Keratinocyte (primary cell): Measurements from ENCODE around the gene GFOD2. TPM values are rescaled to one million over a fixed set of nuclear protein-coding genes. Genes with fewer than 3 reads are reported as not detected.

Experiments used
- DNase-seq: peaks from one replicate; pipeline ENCODE4 v3.0.0-alpha.2; 2011; ENCODE audit warnings: low read depth, missing footprints, low spot score
- FAIRE-seq: peaks from 2 replicates; lab custom pipeline; 2011; peaks lifted over from hg19 to GRCh38; lab: Jason Lieb, UNC
- H2AFZ ChIP-seq: 2 replicates; pipeline ENCODE4 v1.6.0; 2012; ENCODE audit warnings: low read length, control low read depth, inconsistent platforms; ENCODE audit not compliant: control insufficient read depth
- H3K27ac ChIP-seq: 2 replicates; pipeline ENCODE4 v1.5.1; 2011; ENCODE audit warnings: low read length; ENCODE audit not compliant: control insufficient read depth, insufficient read depth
- H3K27me3 ChIP-seq: 3 replicates; pipeline ENCODE4 v1.6.0; 2011; ENCODE audit warnings: low read length; ENCODE audit not compliant: control insufficient read depth, insufficient read depth; ENCODE audit errors: extremely low read depth
- H3K36me3 ChIP-seq, 2 experiments: 2 replicates in 1 of 2; 3 replicates in 1 of 2; pipeline ENCODE4 v1.5.1; 2011; ENCODE audit warnings: low read length in 2 of 2, mild to moderate bottlenecking in 1 of 2; ENCODE audit not compliant: control insufficient read depth in 2 of 2, insufficient read depth in 2 of 2; ENCODE audit errors: extremely low read depth in 1 of 2
- H3K4me1 ChIP-seq: 3 replicates; pipeline ENCODE4 v1.5.1; 2011; ENCODE audit warnings: low read length; ENCODE audit not compliant: control insufficient read depth, insufficient read depth; ENCODE audit errors: extremely low read depth
- H3K4me2 ChIP-seq: 3 replicates; pipeline ENCODE4 v1.6.0; 2011; ENCODE audit warnings: low read depth, low read length; ENCODE audit not compliant: control insufficient read depth, insufficient read depth; ENCODE audit errors: extremely low read depth
- H3K4me3 ChIP-seq, 3 experiments: fragments of 200-600 bp in 1 of 3; sonication (generic) in 1 of 3; 2 replicates in 2 of 3; 3 replicates in 1 of 3; pipeline ENCODE4 v1.5.1; 2011 to 2016; ENCODE audit warnings: low read length in 3 of 3, mild to moderate bottlenecking in 3 of 3, control low read depth in 2 of 3, inconsistent platforms in 1 of 3, low read depth in 1 of 3, mixed read lengths in 1 of 3, mixed run types in 1 of 3, moderate library complexity in 1 of 3; ENCODE audit not compliant: control insufficient read depth in 2 of 3, insufficient read depth in 2 of 3; ENCODE audit errors: extremely low read depth in 1 of 3
- H3K79me2 ChIP-seq: 2 replicates; pipeline ENCODE4 v1.6.0; 2012; ENCODE audit warnings: low read length; ENCODE audit not compliant: control insufficient read depth, insufficient read depth
- H3K9ac ChIP-seq: 3 replicates; pipeline ENCODE4 v1.6.0; 2011; ENCODE audit warnings: low read length; ENCODE audit not compliant: control insufficient read depth, insufficient read depth; ENCODE audit errors: extremely low read depth
- H3K9me1 ChIP-seq: 3 replicates; pipeline ENCODE4 v1.6.0; 2011; ENCODE audit warnings: low read length; ENCODE audit not compliant: control insufficient read depth, insufficient read depth; ENCODE audit errors: extremely low read depth
- H3K9me3 ChIP-seq: 2 replicates; pipeline ENCODE4 v1.5.1; 2012; ENCODE audit warnings: low read depth, low read length; ENCODE audit not compliant: control insufficient read depth
- H4K20me1 ChIP-seq: 3 replicates; pipeline ENCODE4 v1.6.0; 2011; ENCODE audit warnings: low read length; ENCODE audit not compliant: control insufficient read depth, insufficient read depth; ENCODE audit errors: extremely low read depth
- EZH2 ChIP-seq: IDR thresholded peaks from one replicate; pipeline ENCODE4 v1.6.1; 2012; ENCODE audit warnings: inconsistent platforms, mild to moderate bottlenecking, low read length, moderate library complexity
- dilution Hi-C: fragments of 300-500 bp; cut with MboI; formaldehyde crosslinking; loops from one replicate; pipeline ENCODE4 v1.7.0; 2020; ENCODE audit warnings: low sequenced_read_pairs; ENCODE audit not compliant: extremely low pct_ligation_motif_present
- polyA plus RNA-seq, 5 experiments: library from polyadenylated mRNA; depleted of rRNA in 3 of 5; stranded (reverse) in 3 of 5; stranded (forward) in 1 of 5; unstranded in 1 of 5; fragments of >200 nt; gene quantifications; 1 replicate in 1 of 5; 2 replicates in 3 of 5; 3 replicates in 1 of 5; pipeline versions ENCODE4 v1.2.1 to v1.2.3, GENCODE V29; 2011 to 2012; ENCODE audit warnings: missing spikeins in 2 of 5, low read depth in 1 of 5, low replicate concordance in 1 of 5
- TF ChIP-seq, protein P1 (sequence below), 3 experiments: IDR thresholded peaks in 1 of 3; conservative IDR thresholded peaks in 1 of 3; optimal IDR thresholded peaks in 1 of 3; 2 replicates in 2 of 3; 3 replicates in 1 of 3; pipeline versions ENCODE3 to v1.5.1; 2011; ENCODE audit warnings: low read length in 3 of 3, mild to moderate bottlenecking in 3 of 3, moderate library complexity in 2 of 3, control low read depth in 1 of 3, inconsistent platforms in 1 of 3; ENCODE audit not compliant: insufficient read depth in 2 of 3; ENCODE audit errors: extremely low read depth in 1 of 3

The GFOD2 gene
- polyA plus RNA-seq, 1 donor (not counting 4 experiments of a cell fraction or from before 2014, with no cell fraction given) = 13.2 TPM

DNA sequence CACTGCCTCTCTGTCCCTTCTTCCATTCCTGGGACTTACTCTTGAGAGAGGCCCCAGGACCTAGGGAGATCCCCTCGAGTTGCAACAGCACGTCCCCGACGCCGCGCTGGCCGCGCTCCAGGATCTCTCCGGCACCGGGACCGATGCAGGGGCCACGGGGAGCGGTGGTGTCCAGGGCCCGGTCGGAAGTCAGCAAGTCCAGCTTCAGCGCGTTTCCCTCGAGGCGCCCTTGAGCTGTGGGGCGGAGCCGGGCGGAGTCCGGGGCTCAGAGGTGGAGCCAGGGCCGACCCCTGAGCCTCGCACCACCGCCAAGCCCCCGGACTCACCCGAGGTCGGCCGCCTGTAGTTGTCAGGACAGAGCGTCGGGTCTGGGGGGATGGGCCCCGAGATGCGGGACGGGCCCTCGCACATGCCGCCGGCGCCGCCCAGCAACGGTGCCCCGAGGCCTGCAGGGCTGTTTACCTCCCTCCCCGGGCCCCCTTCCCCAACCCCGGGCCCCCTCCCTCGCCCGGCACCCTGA, 53.0 kb downstream of the GFOD2 start:
- peak overlapping the region; percentile 34 for H2AFZ ChIP-seq
- peaks cover 1 to 5% of the 10 kb centered on the region in 2 experiments for H3K36me3 ChIP-seq
- dilution Hi-C loops = no loop called here
- peak overlapping the region; percentile 46 to 79 (median 60) for H3K4me3 ChIP-seq
- H3K9me3 ChIP-seq = no peaks in the 10 kb centered on the region
- no peak for TF ChIP-seq EZH2
- TF ChIP-seq, protein P1, sequence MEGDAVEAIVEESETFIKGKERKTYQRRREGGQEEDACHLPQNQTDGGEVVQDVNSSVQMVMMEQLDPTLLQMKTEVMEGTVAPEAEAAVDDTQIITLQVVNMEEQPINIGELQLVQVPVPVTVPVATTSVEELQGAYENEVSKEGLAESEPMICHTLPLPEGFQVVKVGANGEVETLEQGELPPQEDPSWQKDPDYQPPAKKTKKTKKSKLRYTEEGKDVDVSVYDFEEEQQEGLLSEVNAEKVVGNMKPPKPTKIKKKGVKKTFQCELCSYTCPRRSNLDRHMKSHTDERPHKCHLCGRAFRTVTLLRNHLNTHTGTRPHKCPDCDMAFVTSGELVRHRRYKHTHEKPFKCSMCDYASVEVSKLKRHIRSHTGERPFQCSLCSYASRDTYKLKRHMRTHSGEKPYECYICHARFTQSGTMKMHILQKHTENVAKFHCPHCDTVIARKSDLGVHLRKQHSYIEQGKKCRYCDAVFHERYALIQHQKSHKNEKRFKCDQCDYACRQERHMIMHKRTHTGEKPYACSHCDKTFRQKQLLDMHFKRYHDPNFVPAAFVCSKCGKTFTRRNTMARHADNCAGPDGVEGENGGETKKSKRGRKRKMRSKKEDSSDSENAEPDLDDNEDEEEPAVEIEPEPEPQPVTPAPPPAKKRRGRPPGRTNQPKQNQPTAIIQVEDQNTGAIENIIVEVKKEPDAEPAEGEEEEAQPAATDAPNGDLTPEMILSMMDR (optimal IDR thresholded peaks at IDR 0.05 in 1 of 3, IDR thresholded peaks at IDR 0.05 in 1 of 3, conservative IDR thresholded peaks at IDR 0.05 in 1 of 3; ENCODE audit: extremely low read depth in 1 of 3, insufficient read depth in 2 of 3, low read length in 3 of 3) = no peak
- DNase-seq (no peak), FAIRE-seq (no peak)
- H4K20me1 ChIP-seq = no peaks in the 10 kb centered on the region
- H3K4me2 ChIP-seq = peak overlapping the region; percentile 85
- no peaks in the 10 kb centered on the region for H3K9me1 ChIP-seq
- H3K27me3 ChIP-seq = no peaks in the 10 kb centered on the region
- no peaks in the 10 kb centered on the region for H3K79me2 ChIP-seq
- peaks cover 12% of the 10 kb centered on the region for H3K4me1 ChIP-seq
- no peak overlapping the region for H3K27ac ChIP-seq
- H3K9ac ChIP-seq = peak overlapping the region; percentile 45

DNA sequence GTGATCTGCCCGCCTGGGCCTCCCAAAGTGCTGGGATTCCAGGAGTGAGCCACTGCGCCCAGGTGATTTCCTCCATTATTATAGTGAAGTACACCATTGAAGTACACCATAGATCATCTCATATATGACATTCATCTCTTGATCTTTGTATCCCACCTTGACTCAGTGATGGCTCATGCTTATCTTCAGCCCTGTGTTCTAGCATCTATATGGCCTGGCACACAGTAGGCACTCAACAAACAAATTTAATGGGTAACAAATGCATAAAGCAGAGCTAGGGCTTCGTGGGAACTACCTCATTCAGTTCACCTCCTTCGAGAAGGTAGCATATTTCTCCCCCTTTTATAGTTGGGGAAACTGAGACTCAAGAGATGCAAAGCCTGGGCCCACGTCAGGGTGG, 53.5 kb downstream of the GFOD2 start:
- no peaks in the 10 kb centered on the region for H3K27me3 ChIP-seq
- H3K9ac ChIP-seq = peak overlapping the region; percentile 45
- H3K36me3 ChIP-seq = peaks cover 1 to 5% of the 10 kb centered on the region in 2 experiments
- no peak overlapping the region for H3K27ac ChIP-seq
- H3K79me2 ChIP-seq = no peaks in the 10 kb centered on the region
- FAIRE-seq = no peak
- dilution Hi-C loops = no loop called here
- H3K4me1 ChIP-seq = peaks cover 14% of the 10 kb centered on the region
- H4K20me1 ChIP-seq = no peaks in the 10 kb centered on the region
- H2AFZ ChIP-seq = no peak overlapping the region
- DNase-seq = no peak
- no peaks in the 10 kb centered on the region for H3K9me3 ChIP-seq
- peak overlapping the region; percentile 46 to 79 (median 60) for H3K4me3 ChIP-seq
- no peaks in the 10 kb centered on the region for H3K9me1 ChIP-seq
- H3K4me2 ChIP-seq = peak overlapping the region; percentile 85
- no peak for TF ChIP-seq EZH2
- TF ChIP-seq, protein P1 (optimal IDR thresholded peaks at IDR 0.05 in 1 of 3, IDR thresholded peaks at IDR 0.05 in 1 of 3, conservative IDR thresholded peaks at IDR 0.05 in 1 of 3; ENCODE audit: extremely low read depth in 1 of 3, insufficient read depth in 2 of 3, low read length in 3 of 3) = no peak
